Neural cell (in vitro differentiated cells): ENCODE data around the gene SCGB2B2. TPM values are rescaled to one million over a fixed set of nuclear protein-coding genes. Genes with fewer than 3 reads are reported as not detected.

Experiments used
- H2AFZ ChIP-seq: fragments of 200-600, 300-800 bp; sonication (generic), shearing (Covaris generic); 2 replicates; pipeline ENCODE4 v1.6.0; 2014; ENCODE audit warnings: low read depth, mild to moderate bottlenecking, antibody characterized with exemption, low read length, moderate library complexity
- H3F3A ChIP-seq: fragments of 200-600 bp; shearing (Covaris generic); 2 replicates; pipeline ENCODE4 v1.6.1; 2016; ENCODE audit warnings: mild to moderate bottlenecking, moderate library complexity, mixed read lengths, antibody characterized with exemption, low read length; ENCODE audit not compliant: insufficient read depth, poor library complexity, severe bottlenecking
- H3K27ac ChIP-seq: fragments of 200-600, 300-800 bp; sonication (generic), shearing (Covaris generic); 2 replicates; pipeline ENCODE4 v1.5.1; 2014; ENCODE audit warnings: mild to moderate bottlenecking, low read length, moderate library complexity
- H3K27me3 ChIP-seq: fragments of 300-800, 200-600 bp; sonication (generic), shearing (Covaris generic); 2 replicates; pipeline ENCODE4 v1.6.0; 2014; ENCODE audit warnings: mild to moderate bottlenecking, low read depth, low read length, moderate library complexity; ENCODE audit not compliant: insufficient read depth
- H3K36me3 ChIP-seq: fragments of 300-800, 200-600 bp; sonication (generic), shearing (Covaris generic); 2 replicates; pipeline ENCODE4 v1.5.1; 2014; ENCODE audit warnings: mild to moderate bottlenecking, antibody characterized with exemption, low read length, moderate library complexity; ENCODE audit not compliant: insufficient read depth
- H3K4me2 ChIP-seq: fragments of 300-800, 200-600 bp; sonication (generic), shearing (Covaris generic); 2 replicates; pipeline ENCODE4 v1.6.0; 2014; ENCODE audit warnings: mild to moderate bottlenecking, low read length
- H3K4me3 ChIP-seq: fragments of 300-800, 200-600 bp; sonication (generic), shearing (Covaris generic); 2 replicates; pipeline ENCODE4 v1.5.1; 2014; ENCODE audit warnings: mild to moderate bottlenecking, low read length, moderate library complexity
- H3K79me2 ChIP-seq: fragments of 200-600 bp; shearing (Covaris generic); replicated peaks from 2 replicates; pipeline ENCODE4 v1.6.0; 2014; ENCODE audit warnings: mild to moderate bottlenecking, low read length, moderate library complexity; ENCODE audit not compliant: insufficient read depth
- H3K9ac ChIP-seq: fragments of 300-800, 200-600 bp; sonication (generic), shearing (Covaris generic); 2 replicates; pipeline ENCODE4 v1.6.1; 2016; ENCODE audit warnings: mild to moderate bottlenecking, low read length, mixed read lengths
- H3K9me2 ChIP-seq: fragments of 200-600 bp; shearing (Covaris generic); 2 replicates; pipeline ENCODE4 v1.6.1; 2016; ENCODE audit warnings: mild to moderate bottlenecking, low read length, mixed read lengths; ENCODE audit not compliant: insufficient read depth
- H3K9me3 ChIP-seq: fragments of 200-600, 300-800 bp; sonication (generic), shearing (Covaris generic); 2 replicates; pipeline ENCODE4 v1.6.1; 2016; ENCODE audit warnings: mild to moderate bottlenecking, mixed run types, low read length, moderate library complexity, mixed read lengths
- H4K20me1 ChIP-seq: fragments of 200-600 bp; shearing (Covaris generic); 2 replicates; pipeline ENCODE4 v1.6.1; 2016; ENCODE audit warnings: mild to moderate bottlenecking, mixed run types; ENCODE audit not compliant: insufficient read depth
- CTCF ChIP-seq: fragments of 450-650 bp; IDR thresholded peaks from 2 replicates; pipeline ENCODE4 v1.5.1; 2014; ENCODE audit warnings: antibody characterized with exemption, mild to moderate bottlenecking, moderate library complexity; ENCODE audit not compliant: poor library complexity, severe bottlenecking
- EP300 ChIP-seq: fragments of 450-650 bp; conservative IDR thresholded peaks from 2 replicates; pipeline ENCODE4 v1.6.1; 2014; ENCODE audit warnings: antibody characterized with exemption, mild to moderate bottlenecking, moderate library complexity; ENCODE audit not compliant: poor library complexity, severe bottlenecking
- EZH2 ChIP-seq: fragments of 200-600, 300-800 bp; shearing (Covaris generic), sonication (generic); IDR thresholded peaks from 2 replicates; pipeline ENCODE4 v1.6.1; 2014; ENCODE audit warnings: antibody characterized with exemption, low read length, borderline replicate concordance, mild to moderate bottlenecking; ENCODE audit not compliant: insufficient read depth, poor library complexity, severe bottlenecking
- MXI1 ChIP-seq: fragments of 450-650 bp; conservative IDR thresholded peaks from 2 replicates; pipeline ENCODE4 v1.6.1; 2014; ENCODE audit warnings: antibody characterized with exemption, mild to moderate bottlenecking; ENCODE audit not compliant: poor library complexity, severe bottlenecking
- POLR2AphosphoS5 ChIP-seq: IDR thresholded peaks from 2 replicates; pipeline ENCODE4 v1.6.1; 2012
- RAD21 ChIP-seq: fragments of 450-650 bp; conservative IDR thresholded peaks from 2 replicates; pipeline ENCODE4 v1.6.1; 2014; ENCODE audit warnings: antibody characterized with exemption, mild to moderate bottlenecking, moderate library complexity
- REST ChIP-seq: IDR thresholded peaks from 2 replicates; pipeline ENCODE4 v1.6.1; 2012; ENCODE audit warnings: borderline replicate concordance
- SMC3 ChIP-seq: fragments of 450-650 bp; conservative IDR thresholded peaks from 2 replicates; pipeline ENCODE4 v1.6.1; 2014; ENCODE audit warnings: antibody characterized with exemption, mild to moderate bottlenecking, moderate library complexity; ENCODE audit not compliant: poor library complexity
- TAF1 ChIP-seq: IDR thresholded peaks from 2 replicates; pipeline ENCODE4 v1.6.1; 2012; ENCODE audit warnings: low read depth
- polyA plus RNA-seq: library from polyadenylated mRNA; depleted of rRNA; stranded (reverse); fragments of >200 nt; gene quantifications from 2 replicates; pipeline ENCODE4 v1.2.3, GENCODE V29; 2014

Gene SCGB2B2
- polyA plus RNA-seq, 1 donor from 2014 or later = 0.51 TPM

GRCh38 chr19:34681478-34681877, 4.5 kb upstream of the SCGB2B2 start:
- H2AFZ ChIP-seq = no peak overlapping the region
- no peak overlapping the region for H3K27ac ChIP-seq
- peaks cover 3% of the 10 kb centered on the region for H3F3A ChIP-seq
- peaks cover 15% of the 10 kb centered on the region for H3K9me3 ChIP-seq
- peaks cover 30% of the 10 kb centered on the region for H3K36me3 ChIP-seq
- peaks cover 11% of the 10 kb centered on the region for H3K79me2 ChIP-seq
- H3K27me3 ChIP-seq = no peaks in the 10 kb centered on the region
- no peak overlapping the region for H3K4me2 ChIP-seq
- no peak overlapping the region for H3K4me3 ChIP-seq
- TF ChIP-seq CTCF = no peak
- no peak for TF ChIP-seq MXI1
- no peak for TF ChIP-seq EP300
- no peak for TF ChIP-seq EZH2
- no peak for TF ChIP-seq RAD21
- no peak for TF ChIP-seq TAF1
- no peak for TF ChIP-seq POLR2AphosphoS5
- TF ChIP-seq SMC3 = no peak
- no peak for TF ChIP-seq REST
- H3K9me2 ChIP-seq = no peaks in the 10 kb centered on the region
- no peak overlapping the region for H3K9ac ChIP-seq
- H4K20me1 ChIP-seq = no peaks in the 10 kb centered on the region

- TF ChIP-seq RAD21 (no peak), REST (no peak)
- Histone ChIP-seq H3K9ac (peak overlapping the region; percentile 91), H3F3A (peaks cover 4% of the 10 kb centered on the region), H3K27ac (peak overlapping the region; percentile 96), H3K79me2 (peaks cover 11% of the 10 kb centered on the region), H3K4me3 (peak overlapping the region; percentile 93), H3K4me2 (peak overlapping the region; percentile 58), H2AFZ (no peak overlapping the region), H3K36me3 (peaks cover 18% of the 10 kb centered on the region), H3K27me3 (no peaks in the 10 kb centered on the region), H3K9me3 (peaks cover 5% of the 10 kb centered on the region), H3K9me2 (no peaks in the 10 kb centered on the region), H4K20me1 (no peaks in the 10 kb centered on the region)
Observed at GRCh38 chr19:34678421-34678820, 1.5 kb upstream of the SCGB2B2 start.
